HG03060 (cell line): Measurements from ENCODE around the gene MOB3A.

Experiments
- ATAC-seq: cut with Tn5 transposase; IDR thresholded peaks from one replicate; pipeline ENCODE4 v1.9.1; 2021; ENCODE audit warnings: low read depth, moderate number of reproducible peaks; ENCODE audit not compliant: unreplicated experiment

Gene MOB3A

GRCh38 chr19:2126879-2127518, 30.9 kb upstream of the MOB3A start:
- no peak for ATAC-seq

- no peak for ATAC-seq
Measured at GRCh38 chr19:2123682-2124387, 27.7 kb upstream of the MOB3A start.

GRCh38 chr19:2122982-2123381, 26.9 kb upstream of the MOB3A start:
- ATAC-seq: no peak

- no peak for ATAC-seq
Measured at GRCh38 chr19:2122251-2122650, 26.1 kb upstream of the MOB3A start.

- no peak for ATAC-seq
Measured at GRCh38 chr19:2121416-2122051, 25.4 kb upstream of the MOB3A start.

GRCh38 chr19:2120821-2121220, 24.7 kb upstream of the MOB3A start:
- no peak for ATAC-seq

GRCh38 chr19:2119921-2120785, 24.0 kb upstream of the MOB3A start:
- no peak for ATAC-seq

GRCh38 chr19:2118438-2118837, 22.3 kb upstream of the MOB3A start:
- no peak for ATAC-seq

GRCh38 chr19:2117215-2117960, 21.3 kb upstream of the MOB3A start:
- ATAC-seq: no peak

- ATAC-seq: no peak
Measured at GRCh38 chr19:2116507-2116906, 20.4 kb upstream of the MOB3A start.

- no peak for ATAC-seq
Measured at GRCh38 chr19:2115911-2116426, 19.8 kb upstream of the MOB3A start.

- ATAC-seq: no peak
Measured at GRCh38 chr19:2115324-2115723, 19.2 kb upstream of the MOB3A start.

- no peak for ATAC-seq
Measured at GRCh38 chr19:2114821-2115220, 18.7 kb upstream of the MOB3A start.

GRCh38 chr19:2114218-2114617, 18.1 kb upstream of the MOB3A start:
- ATAC-seq: no peak

GRCh38 chr19:2113439-2114211, 17.5 kb upstream of the MOB3A start:
- ATAC-seq: no peak

GRCh38 chr19:2112516-2113320, 16.6 kb upstream of the MOB3A start:
- ATAC-seq: no peak

- ATAC-seq: no peak
Measured at GRCh38 chr19:2111886-2112285, 15.8 kb upstream of the MOB3A start.

- ATAC-seq: no peak
Measured at GRCh38 chr19:2111425-2111824, 15.3 kb upstream of the MOB3A start.
